K562 (cell line): ENCODE measurements around the gene ARHGEF17. TPM values are rescaled to one million over a fixed set of nuclear protein-coding genes. Genes with fewer than 3 reads are reported as not detected.

Experiments used
- ATF3 ChIP-seq, 2 experiments: fragments of 450-650 bp in 1 of 2; sonication (generic) in 1 of 2; formaldehyde crosslinking in 1 of 2; IDR thresholded peaks in 1 of 2; conservative IDR thresholded peaks in 1 of 2; 2 replicates each; pipeline versions ENCODE4 v1.6.1 to v1.8.1; 2016 to 2023; ENCODE audit warnings: mild to moderate bottlenecking in 2 of 2, moderate library complexity in 2 of 2, inconsistent platforms in 1 of 2, missing genetic modification reagents in 1 of 2
- CCAR2 ChIP-seq: fragments of 200-400 bp; formaldehyde crosslinking; IDR thresholded peaks from 2 replicates; pipeline ENCODE4 v1.6.1; 2017; ENCODE audit warnings: mild to moderate bottlenecking, low read depth, low read length
- CHD4 ChIP-seq: fragments of 200-600 bp; sonication (generic); IDR thresholded peaks from 3 replicates; pipeline ENCODE4 v1.6.1; 2012; ENCODE audit warnings: low read depth, mild to moderate bottlenecking, mixed read lengths, low read length, inconsistent platforms; ENCODE audit not compliant: insufficient read depth, insufficient replicate concordance, poor library complexity, severe bottlenecking
- ERF ChIP-seq: fragments of 450-650 bp; formaldehyde crosslinking; IDR thresholded peaks from 2 replicates; pipeline ENCODE4 v1.4.0; 2020; ENCODE audit warnings: mild to moderate bottlenecking, mixed read lengths
- HMG20A ChIP-seq: fragments of 450-650 bp; formaldehyde crosslinking; conservative IDR thresholded peaks from 2 replicates; pipeline ENCODE4 v1.4.0; 2020; ENCODE audit warnings: mild to moderate bottlenecking, mixed read lengths
- ILK ChIP-seq: fragments of 450-650 bp; IDR thresholded peaks from 2 replicates; pipeline ENCODE4 v1.6.1; 2016; ENCODE audit warnings: missing genetic modification characterization, low read depth, mild to moderate bottlenecking, missing compliant biosample characterization, moderate library complexity, borderline replicate concordance
- IRF2 ChIP-seq: sonication (generic); formaldehyde crosslinking; IDR thresholded peaks from 2 replicates; pipeline ENCODE4 v1.8.1; 2022; ENCODE audit warnings: mild to moderate bottlenecking, missing genetic modification reagents
- KLF16 ChIP-seq: IDR thresholded peaks from 2 replicates; pipeline ENCODE4 v1.6.1; 2016; ENCODE audit warnings: antibody characterized with exemption
- MECOM ChIP-seq: fragments of 250-450 bp; sonication (Bioruptor Pico); IDR thresholded peaks from 2 replicates; pipeline ENCODE4 v1.8.0; 2022; ENCODE audit warnings: inconsistent platforms
- PRPF4 ChIP-seq: fragments of 200-400 bp; formaldehyde crosslinking; IDR thresholded peaks from one replicate; pipeline ENCODE4 v1.6.1; 2017; ENCODE audit warnings: low read length, low read depth, mild to moderate bottlenecking; ENCODE audit not compliant: insufficient read depth, poor library complexity, severe bottlenecking
- RNF2 ChIP-seq: sonication (generic); IDR thresholded peaks from 2 replicates; pipeline ENCODE4 v1.6.1; 2016
- ZBTB43 ChIP-seq: sonication (generic); formaldehyde crosslinking; IDR thresholded peaks from 2 replicates; pipeline ENCODE4 v1.8.0; 2023; ENCODE audit warnings: mild to moderate bottlenecking, missing genetic modification reagents
- ZBTB49 ChIP-seq: sonication (generic); formaldehyde crosslinking; IDR thresholded peaks from 2 replicates; pipeline ENCODE4 v1.8.0; 2022; ENCODE audit warnings: missing genetic modification reagents, mild to moderate bottlenecking, borderline replicate concordance
- ZFP36 ChIP-seq: fragments of 150-350 bp; IDR thresholded peaks from 2 replicates; pipeline ENCODE4 v1.6.1; 2018; ENCODE audit warnings: low read length, low read depth; ENCODE audit not compliant: partially characterized antibody
- ZNF253 ChIP-seq: fragments of 250-450 bp; sonication (Bioruptor Pico); conservative IDR thresholded peaks from 2 replicates; pipeline ENCODE4 v1.6.1; 2021; ENCODE audit warnings: mild to moderate bottlenecking
- ZNF436 ChIP-seq: fragments of 250-450, 450-650 bp; sonication (Bioruptor Pico); formaldehyde crosslinking; IDR thresholded peaks from 2 replicates; pipeline ENCODE4 v1.7.0; 2020; ENCODE audit warnings: mild to moderate bottlenecking
- ZNF518B ChIP-seq: fragments of 250-450 bp; sonication (Bioruptor Pico); IDR thresholded peaks from 2 replicates; pipeline ENCODE4 v1.5.0; 2021; ENCODE audit warnings: mild to moderate bottlenecking, moderate library complexity
- ZNF583 ChIP-seq: fragments of 250-450 bp; sonication (Bioruptor Pico); IDR thresholded peaks from 2 replicates; pipeline ENCODE4 v1.4.0; 2020
- polyA plus RNA-seq, 8 experiments: library from polyadenylated mRNA; depleted of rRNA in 4 of 8; stranded (reverse) in 5 of 8; unstranded in 3 of 8; fragments of >200 nt; fragmentation: Nextera tagmentation in 2 of 8; fragmentation: Illumina TruSeq in 1 of 8; extraction: Ambion mirVana in 2 of 8; extraction: Trizol in 1 of 8; gene quantifications; 2 replicates each; pipeline versions ENCODE4 v1.2.1 to v1.2.3, GENCODE V29; 2011 to 2014; ENCODE audit warnings: inconsistent platforms in 1 of 8, missing spikeins in 1 of 8
- total RNA-seq, 7 experiments: library from RNA; depleted of rRNA in 6 of 7; stranded (reverse); fragments of >200 nt in 6 of 7; fragmentation: Illumina TruSeq in 2 of 7; extraction: Trizol in 2 of 7; gene quantifications; 2 replicates each; pipeline versions ENCODE4 v1.2.1 to v1.2.3, GENCODE V29; 2011 to 2021; ENCODE audit warnings: low replicate concordance in 1 of 7

The ARHGEF17 gene
- total and polyA plus RNA-seq, 9 of the 15 experiments (the other 6 are each of a cell fraction or from before 2014, with no cell fraction given), result 0.04 to 0.68 (median 0.10) TPM; not detected in 2

GRCh38 chr11:73295241-73295995 is 12.7 kb upstream of the ARHGEF17 start (continued):
- TF ChIP-seq PRPF4 (no peak), ILK (tag) (no peak), ZNF436 (no peak), ZNF253 (CRISPR knock-in tag) (no peak), ATF3 (IDR thresholded peaks at IDR 0.05) (peak; percentile 26), ATF3 (CRISPR knock-in tag; conservative IDR thresholded peaks at IDR 0.05) (no peak), ZBTB43 (CRISPR knock-in tag) (no peak), ERF (CRISPR knock-in tag) (no peak), ZFP36 (no peak), ZBTB49 (no peak), CCAR2 (no peak), ZNF583 (no peak), KLF16 (0 out of 2 replicates have a peak, but pooled peaks have one; percentile 20), ZNF518B (CRISPR knock-in tag) (no peak), RNF2 (no peak), CHD4 (no peak), HMG20A (CRISPR knock-in tag) (no peak), IRF2 (CRISPR knock-in tag) (no peak), MECOM (CRISPR knock-in tag) (no peak)
